Measurements from ENCODE around the gene AFDN.

The AFDN gene

DNA sequence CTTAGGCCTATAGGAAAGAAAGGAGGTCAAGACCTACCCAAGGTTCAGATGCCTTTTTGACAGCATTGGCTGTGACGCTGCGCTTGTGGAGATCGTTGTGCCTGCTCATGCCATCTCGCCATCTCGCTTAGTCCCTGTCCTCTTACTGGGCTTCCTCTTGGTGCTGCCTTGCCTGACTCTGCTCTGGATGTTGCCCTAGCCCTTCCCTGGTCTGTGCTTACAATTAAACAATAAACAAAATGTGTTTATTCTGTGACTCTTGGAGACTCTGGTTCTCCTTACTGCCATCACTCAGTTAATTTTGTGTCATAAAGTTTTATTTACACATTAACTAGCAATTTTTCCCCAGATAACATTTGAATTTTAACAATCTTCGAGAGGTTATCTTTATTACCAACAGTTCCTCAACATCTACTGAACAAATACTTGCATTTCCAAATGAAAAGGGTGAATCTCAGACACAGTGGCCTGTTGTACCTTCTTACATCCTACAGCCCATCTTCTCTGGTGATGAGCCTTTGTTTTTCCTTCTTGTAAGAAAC, 11.6 kb downstream of the AFDN start:
- no peak for DNase-seq
- H3K36me3 ChIP-seq: no peaks in the 10 kb centered on the region
- H3K9me3 ChIP-seq: no peaks in the 10 kb centered on the region
- TF ChIP-seq, protein P1, sequence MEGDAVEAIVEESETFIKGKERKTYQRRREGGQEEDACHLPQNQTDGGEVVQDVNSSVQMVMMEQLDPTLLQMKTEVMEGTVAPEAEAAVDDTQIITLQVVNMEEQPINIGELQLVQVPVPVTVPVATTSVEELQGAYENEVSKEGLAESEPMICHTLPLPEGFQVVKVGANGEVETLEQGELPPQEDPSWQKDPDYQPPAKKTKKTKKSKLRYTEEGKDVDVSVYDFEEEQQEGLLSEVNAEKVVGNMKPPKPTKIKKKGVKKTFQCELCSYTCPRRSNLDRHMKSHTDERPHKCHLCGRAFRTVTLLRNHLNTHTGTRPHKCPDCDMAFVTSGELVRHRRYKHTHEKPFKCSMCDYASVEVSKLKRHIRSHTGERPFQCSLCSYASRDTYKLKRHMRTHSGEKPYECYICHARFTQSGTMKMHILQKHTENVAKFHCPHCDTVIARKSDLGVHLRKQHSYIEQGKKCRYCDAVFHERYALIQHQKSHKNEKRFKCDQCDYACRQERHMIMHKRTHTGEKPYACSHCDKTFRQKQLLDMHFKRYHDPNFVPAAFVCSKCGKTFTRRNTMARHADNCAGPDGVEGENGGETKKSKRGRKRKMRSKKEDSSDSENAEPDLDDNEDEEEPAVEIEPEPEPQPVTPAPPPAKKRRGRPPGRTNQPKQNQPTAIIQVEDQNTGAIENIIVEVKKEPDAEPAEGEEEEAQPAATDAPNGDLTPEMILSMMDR (IDR thresholded peaks at IDR 0.05): no peak
- intact Hi-C loops (cut with DNase I; ENCODE audit: low total_unique reads): no loop called here
- no peak overlapping the region for H3K4me3 ChIP-seq
- H3K27me3 ChIP-seq: no peaks in the 10 kb centered on the region
- H3K4me1 ChIP-seq: peaks cover 0 to 2% (median 0%) of the 10 kb centered on the region in 4 donors
- no peak overlapping the region for H3K27ac ChIP-seq

DNA sequence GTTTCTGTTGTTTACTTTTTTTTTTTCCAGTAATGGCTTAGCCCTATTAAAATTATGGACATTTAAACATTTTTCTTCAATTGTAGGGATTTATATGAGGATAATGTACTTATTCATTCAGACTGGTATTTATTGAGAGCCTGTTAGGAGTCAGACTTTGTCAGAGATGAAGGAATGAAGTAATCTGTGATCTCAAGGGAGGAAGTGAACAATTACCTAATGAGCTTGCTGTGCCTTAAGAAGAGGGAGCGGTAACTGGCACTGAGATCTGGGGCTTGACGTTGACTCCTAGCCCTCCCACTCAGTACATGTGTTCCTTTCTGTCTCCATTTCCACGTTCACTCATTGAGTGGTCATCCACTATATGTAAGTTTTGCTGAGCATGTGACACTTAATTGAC, 12.6 kb downstream of the AFDN start:
- Histone ChIP-seq H3K9me3 (no peaks in the 10 kb centered on the region), H3K27ac (no peak overlapping the region), H3K36me3 (no peaks in the 10 kb centered on the region), H3K27me3 (no peaks in the 10 kb centered on the region), H3K4me3 (no peak overlapping the region), H3K4me1 (no peaks in the 10 kb centered on the region)
- TF ChIP-seq, protein P1 (IDR thresholded peaks at IDR 0.05): no peak
- DNase-seq: no peak
- intact Hi-C loops (cut with DNase I; ENCODE audit: low total_unique reads): no loop called here

DNA sequence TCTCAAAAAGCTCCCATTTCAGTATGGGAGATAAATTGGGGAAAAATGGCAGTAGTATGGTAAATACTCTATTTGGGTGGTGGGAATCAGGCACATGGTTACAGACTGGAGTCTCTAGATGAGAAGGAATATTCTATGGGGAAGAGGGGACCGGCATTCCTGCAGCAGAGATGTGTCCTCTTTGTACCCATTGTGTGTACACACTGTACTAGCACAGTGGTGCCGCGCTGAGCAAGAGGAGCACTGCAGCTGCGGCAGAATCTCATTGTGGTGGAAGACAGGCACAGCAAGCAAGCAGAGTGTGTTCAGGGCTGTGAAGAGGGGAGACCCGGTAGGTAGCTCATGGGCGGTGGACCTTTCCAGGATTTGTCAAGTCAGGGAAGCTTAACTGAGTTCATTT, 13.0 kb downstream of the AFDN start:
- no peak for DNase-seq
- Histone ChIP-seq H3K4me3 (no peak overlapping the region), H3K36me3 (no peaks in the 10 kb centered on the region), H3K9me3 (no peaks in the 10 kb centered on the region), H3K27ac (no peak overlapping the region), H3K27me3 (no peaks in the 10 kb centered on the region), H3K4me1 (no peaks in the 10 kb centered on the region)
- TF ChIP-seq, protein P1 (IDR thresholded peaks at IDR 0.05): no peak
- intact Hi-C loops (cut with DNase I; ENCODE audit: low total_unique reads): no loop called here

DNA sequence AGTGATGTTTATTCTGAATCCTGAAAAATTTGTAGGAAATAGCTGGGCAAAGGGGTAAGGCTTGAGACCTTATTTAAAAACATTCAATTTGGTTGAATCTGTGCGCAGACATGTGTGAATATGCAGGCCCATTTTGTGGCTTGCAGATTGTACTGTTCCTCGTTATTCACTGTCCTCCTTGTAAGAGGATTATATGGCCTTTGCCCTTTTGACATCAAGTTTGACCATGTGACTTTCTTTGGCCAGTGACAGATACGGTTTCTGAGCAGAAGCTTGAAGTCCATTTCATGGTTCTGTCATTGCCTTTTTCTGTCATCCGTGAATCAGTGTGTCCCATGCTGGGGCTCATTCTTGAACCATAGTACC, 13.4 kb downstream of the AFDN start:
- no peaks in the 10 kb centered on the region for H3K4me1 ChIP-seq
- no peaks in the 10 kb centered on the region for H3K9me3 ChIP-seq
- TF ChIP-seq, protein P1 (IDR thresholded peaks at IDR 0.05): no peak
- no peak for DNase-seq
- H3K36me3 ChIP-seq: no peaks in the 10 kb centered on the region
- H3K4me3 ChIP-seq: no peak overlapping the region
- intact Hi-C loops (cut with DNase I; ENCODE audit: low total_unique reads): no loop called here
- H3K27me3 ChIP-seq: no peaks in the 10 kb centered on the region
- H3K27ac ChIP-seq: no peak overlapping the region

DNA sequence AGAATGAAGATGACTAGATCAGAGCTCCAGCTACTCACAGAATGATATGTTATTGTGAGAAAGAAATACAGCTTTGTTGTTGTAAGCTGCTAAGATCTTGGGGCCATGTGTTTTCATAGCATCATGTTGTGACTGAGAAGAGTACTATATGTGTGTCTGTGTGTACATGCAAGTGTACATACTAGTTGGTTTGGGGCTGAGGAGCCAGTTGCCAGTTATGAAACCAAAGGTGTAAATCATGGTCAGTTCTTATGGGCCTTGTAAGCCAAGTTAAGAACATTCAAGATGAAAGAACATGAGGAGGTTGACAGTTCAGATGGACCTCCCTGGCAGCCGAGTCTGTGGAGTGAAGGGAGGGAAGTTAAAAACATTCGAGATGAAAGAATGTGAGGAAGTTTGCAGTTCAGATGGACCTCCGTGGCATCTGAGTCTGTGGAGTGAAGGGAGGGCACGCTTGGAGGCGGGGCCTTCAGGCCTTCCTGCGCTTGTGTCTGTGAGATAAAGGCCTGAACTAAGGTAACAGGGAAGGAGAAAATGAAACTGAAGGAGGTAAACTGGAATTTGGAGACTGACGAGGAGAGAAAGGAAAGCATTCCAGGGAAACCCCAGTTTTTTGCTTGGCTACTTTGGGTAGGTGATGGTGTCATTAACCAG, 13.9 kb downstream of the AFDN start:
- intact Hi-C loops (cut with DNase I; ENCODE audit: low total_unique reads): no loop called here
- Histone ChIP-seq H3K36me3 (no peaks in the 10 kb centered on the region), H3K27ac (no peak overlapping the region), H3K4me1 (no peaks in the 10 kb centered on the region), H3K4me3 (no peak overlapping the region), H3K9me3 (no peaks in the 10 kb centered on the region), H3K27me3 (no peaks in the 10 kb centered on the region)
- DNase-seq: no peak
- TF ChIP-seq, protein P1 (IDR thresholded peaks at IDR 0.05): no peak
